Activated CD8-positive, alpha-beta memory T cell treated with anti-CD3 and anti-CD28 coated beads, Interleukin-2, amount 50 U/mL, for 24 hours (primary cell): ENCODE results near the gene TECPR2.
A peak's percentile ranks its signal among the peaks of the same experiment; 100 is the strongest.
"Not testable (repeated sequence)": the region's sequence is repeated elsewhere in the genome, so short reads cannot be mapped to it uniquely, and the experiment has no call there.

Experiments
- DNase-seq: peaks from one replicate; pipeline ENCODE4 v3.0.0-alpha.2; 2020; ENCODE audit errors: extremely low read depth

The TECPR2 gene

GRCh38 chr14:102509746-102510615, 147.2 kb downstream of the TECPR2 start, which contains the start of gene ANKRD9:
TSS of gene ANKRD9 (minus strand) at chr14:102509776. CDS start at chr14:102507889, 1,887 bp downstream.
- DNase-seq, result peak; percentile 72

GRCh38 chr14:102510616-102511520, 148.1 kb downstream of the TECPR2 start:
- DNase-seq, result no peak

- DNase-seq, result no peak
Measured at GRCh38 chr14:102511538-102511937, 148.8 kb downstream of the TECPR2 start.

- no peak for DNase-seq
Measured at GRCh38 chr14:102512793-102513300, 150.1 kb downstream of the TECPR2 start.

GRCh38 chr14:102513899-102514772, 151.4 kb downstream of the TECPR2 start:
- DNase-seq, result no peak

GRCh38 chr14:102514987-102515733, 152.4 kb downstream of the TECPR2 start:
- no peak for DNase-seq

GRCh38 chr14:102516531-102517391, 154.0 kb downstream of the TECPR2 start:
- DNase-seq, result no peak

GRCh38 chr14:102517392-102518062, 154.8 kb downstream of the TECPR2 start:
- DNase-seq, result no peak

- DNase-seq, result no peak
Measured at GRCh38 chr14:102518063-102518648, 155.4 kb downstream of the TECPR2 start.

- DNase-seq, result not testable (repeated sequence)
Measured at GRCh38 chr14:102519709-102520108, 157.0 kb downstream of the TECPR2 start.

- DNase-seq, result no peak
Measured at GRCh38 chr14:102523200-102523568, 160.4 kb downstream of the TECPR2 start.

GRCh38 chr14:102523569-102524450, 161.1 kb downstream of the TECPR2 start:
- DNase-seq, result no peak

- DNase-seq, result peak; percentile 81
Measured at GRCh38 chr14:102524451-102525218, 161.9 kb downstream of the TECPR2 start.

- DNase-seq, result no peak
Measured at GRCh38 chr14:102525219-102525928, 162.6 kb downstream of the TECPR2 start.

- no peak for DNase-seq
Measured at GRCh38 chr14:102525929-102526497, 163.3 kb downstream of the TECPR2 start.
